HepG2 (cell line): ENCODE data around the gene TLR6. TPM values are rescaled to one million over a fixed set of nuclear protein-coding genes. Genes with fewer than 3 reads are reported as not detected.

Experiments used
- ELF3 ChIP-seq: IDR thresholded peaks from 2 replicates; pipeline ENCODE4 v1.6.1; 2016; ENCODE audit warnings: missing genetic modification reagents, missing compliant biosample characterization
- EP300 ChIP-seq, 3 experiments: sonication (generic) in 1 of 3; formaldehyde crosslinking in 1 of 3; IDR thresholded peaks; 2 replicates each; pipeline versions ENCODE4 v1.5.1 to v1.6.1; 2011 to 2020; ENCODE audit warnings: low read depth in 2 of 3, low read length in 2 of 3, borderline replicate concordance in 1 of 3, improper control_type of control experiment in 1 of 3, mild to moderate bottlenecking in 1 of 3, missing genetic modification reagents in 1 of 3, moderate library complexity in 1 of 3
- FOXK1 ChIP-seq: sonication (generic); formaldehyde crosslinking; IDR thresholded peaks from 2 replicates; pipeline ENCODE4 v1.4.0; 2020; ENCODE audit warnings: low read depth, missing genetic modification reagents, borderline replicate concordance
- HNRNPH1 ChIP-seq: fragments of 200-400 bp; formaldehyde crosslinking; optimal IDR thresholded peaks from 2 replicates; pipeline ENCODE3; 2017; ENCODE audit warnings: mild to moderate bottlenecking, low read depth, low read length
- MIXL1 ChIP-seq: IDR thresholded peaks from 2 replicates; pipeline ENCODE4 v1.6.1; 2016
- MZF1 ChIP-seq: sonication (generic); formaldehyde crosslinking; IDR thresholded peaks from 2 replicates; pipeline ENCODE4 v1.8.1; 2023; ENCODE audit warnings: mild to moderate bottlenecking, missing genetic modification reagents, borderline replicate concordance
- NCOR1 ChIP-seq: fragments of 200-600 bp; sonication (generic); IDR thresholded peaks from 2 replicates; pipeline ENCODE4 v1.7.0; 2017; ENCODE audit warnings: antibody characterized with exemption, low read length, borderline replicate concordance
- NFE2L2 ChIP-seq: fragments of 150-350 bp; IDR thresholded peaks from 2 replicates; pipeline ENCODE4 v1.6.1; 2014; ENCODE audit warnings: low read length
- PRPF4 ChIP-seq: fragments of 200-400 bp; formaldehyde crosslinking; IDR thresholded peaks from 2 replicates; pipeline ENCODE4 v1.6.1; 2016; ENCODE audit warnings: low read length, low read depth; ENCODE audit not compliant: poor library complexity, severe bottlenecking
- SOX13 ChIP-seq, 3 experiments: fragments of 450-650 bp in 1 of 3; sonication (generic) in 1 of 3; formaldehyde crosslinking in 1 of 3; IDR thresholded peaks in 2 of 3; conservative IDR thresholded peaks in 1 of 3; 2 replicates each; pipeline versions ENCODE4 v1.5.0 to v1.6.1; 2016 to 2020; ENCODE audit warnings: antibody characterized with exemption in 1 of 3, mild to moderate bottlenecking in 1 of 3, missing compliant biosample characterization in 1 of 3, missing genetic modification reagents in 1 of 3, moderate library complexity in 1 of 3
- SRSF1 ChIP-seq: fragments of 200-400 bp; formaldehyde crosslinking; optimal IDR thresholded peaks from 2 replicates; pipeline ENCODE3; 2017; ENCODE audit warnings: mild to moderate bottlenecking, low read depth, low read length, moderate library complexity
- U2AF1 ChIP-seq: fragments of 200-400 bp; formaldehyde crosslinking; optimal IDR thresholded peaks from 2 replicates; pipeline ENCODE3; 2017; ENCODE audit warnings: mild to moderate bottlenecking, low read depth, low read length
- YEATS4 ChIP-seq: sonication (generic); formaldehyde crosslinking; IDR thresholded peaks from 2 replicates; pipeline ENCODE4 v1.4.0; 2020; ENCODE audit warnings: missing genetic modification reagents, borderline replicate concordance
- ZNF256 ChIP-seq: sonication (generic); formaldehyde crosslinking; conservative IDR thresholded peaks from 2 replicates; pipeline ENCODE4 v1.4.0; 2020; ENCODE audit warnings: missing genetic modification reagents
- ZNF598 ChIP-seq: sonication (generic); formaldehyde crosslinking; IDR thresholded peaks from 2 replicates; pipeline ENCODE4 v1.5.1; 2020; ENCODE audit warnings: mild to moderate bottlenecking, missing genetic modification reagents, borderline replicate concordance
- polyA plus RNA-seq, 8 experiments: library from polyadenylated mRNA; depleted of rRNA in 3 of 8; stranded (reverse) in 7 of 8; unstranded in 1 of 8; fragments of >200 nt; fragmentation: Illumina TruSeq in 4 of 8; extraction: Trizol in 4 of 8; gene quantifications; 2 replicates each; pipeline versions ENCODE4 v1.2.1 to v1.2.3, GENCODE V29; 2011 to 2016; ENCODE audit warnings: low read depth in 4 of 8, missing spikeins in 1 of 8, mixed read lengths in 1 of 8; ENCODE audit not compliant: insufficient read depth in 1 of 8
- total RNA-seq, 5 experiments: library from RNA; depleted of rRNA; stranded (reverse); fragments of >200 nt; fragmentation: Illumina TruSeq; extraction: Trizol; gene quantifications; 2 replicates each; pipeline ENCODE4 v1.2.3, GENCODE V29; 2016; ENCODE audit warnings: low read depth in 1 of 5
- TF ChIP-seq, protein P1 (sequence below), 2 experiments: sonication (generic) in 1 of 2; formaldehyde crosslinking in 1 of 2; IDR thresholded peaks; 2 replicates each; pipeline versions ENCODE4 v1.4.0 to v1.6.1; 2016 to 2020; ENCODE audit warnings: borderline replicate concordance in 1 of 2, low read depth in 1 of 2, mild to moderate bottlenecking in 1 of 2, missing genetic modification reagents in 1 of 2
- TF ChIP-seq, protein P2 (sequence below): sonication (generic); formaldehyde crosslinking; IDR thresholded peaks from 2 replicates; pipeline ENCODE4 v1.4.0; 2020; ENCODE audit warnings: missing genetic modification reagents
- TF ChIP-seq, protein P3 (sequence below): IDR thresholded peaks from 2 replicates; pipeline ENCODE4 v1.4.0; 2020; ENCODE audit warnings: mild to moderate bottlenecking, missing genetic modification reagents

The TLR6 gene
- total and polyA plus RNA-seq, 2 of the 13 experiments (the other 11 are each of a cell fraction or from before 2014, with no cell fraction given), result 0.33 to 0.71 TPM

DNA sequence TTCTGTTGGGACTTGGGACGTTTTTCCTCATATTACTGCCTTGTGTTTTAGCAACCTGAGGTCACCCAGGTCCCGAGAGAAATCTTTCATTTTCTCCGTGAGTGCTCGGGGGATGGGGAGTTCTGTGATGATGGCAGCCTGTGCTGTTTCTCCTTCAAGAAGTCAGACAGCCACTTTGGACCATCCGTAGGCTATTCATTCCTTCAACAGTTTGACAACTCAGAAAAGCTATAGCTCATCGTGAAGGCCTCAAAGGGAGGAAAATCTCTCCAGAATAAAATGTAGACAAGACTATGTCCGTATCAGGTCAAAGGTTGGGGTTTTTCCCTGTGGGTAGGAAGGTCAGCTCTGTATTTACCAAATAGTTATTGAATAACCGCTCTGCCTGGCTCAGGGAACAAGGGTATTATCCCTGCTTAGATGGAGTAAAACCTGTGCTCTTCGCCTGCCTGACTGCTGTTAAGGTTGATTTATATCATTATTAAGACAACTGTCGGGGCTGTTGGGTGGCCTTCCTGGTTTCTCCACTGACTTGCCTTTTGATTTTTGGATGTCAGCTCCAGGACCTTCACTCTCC is 47.6 kb upstream of the TLR6 start (continued):
- TF ChIP-seq, protein P1, sequence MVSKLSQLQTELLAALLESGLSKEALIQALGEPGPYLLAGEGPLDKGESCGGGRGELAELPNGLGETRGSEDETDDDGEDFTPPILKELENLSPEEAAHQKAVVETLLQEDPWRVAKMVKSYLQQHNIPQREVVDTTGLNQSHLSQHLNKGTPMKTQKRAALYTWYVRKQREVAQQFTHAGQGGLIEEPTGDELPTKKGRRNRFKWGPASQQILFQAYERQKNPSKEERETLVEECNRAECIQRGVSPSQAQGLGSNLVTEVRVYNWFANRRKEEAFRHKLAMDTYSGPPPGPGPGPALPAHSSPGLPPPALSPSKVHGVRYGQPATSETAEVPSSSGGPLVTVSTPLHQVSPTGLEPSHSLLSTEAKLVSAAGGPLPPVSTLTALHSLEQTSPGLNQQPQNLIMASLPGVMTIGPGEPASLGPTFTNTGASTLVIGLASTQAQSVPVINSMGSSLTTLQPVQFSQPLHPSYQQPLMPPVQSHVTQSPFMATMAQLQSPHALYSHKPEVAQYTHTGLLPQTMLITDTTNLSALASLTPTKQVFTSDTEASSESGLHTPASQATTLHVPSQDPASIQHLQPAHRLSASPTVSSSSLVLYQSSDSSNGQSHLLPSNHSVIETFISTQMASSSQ (IDR thresholded peaks at IDR 0.05; ENCODE audit: low read depth), result peak; percentile 94
- TF ChIP-seq, protein P1 (CRISPR knock-in tag; IDR thresholded peaks at IDR 0.05; ENCODE audit: borderline replicate concordance), result peak; percentile 97
- TF ChIP-seq ELF3 (peak; percentile 63; the same call in 1 of the 2 replicates), U2AF1 (no peak), EP300 (IDR thresholded peaks at IDR 0.05; ENCODE audit: low read depth in 2 of 2, low read length in 2 of 2) (peak in 1 of 2 experiments; percentile 75; a peak in 2 of 4 replicates), EP300 (CRISPR knock-in tag; IDR thresholded peaks at IDR 0.05; ENCODE audit: borderline replicate concordance) (0 out of 2 replicates have a peak, but pooled peaks have one; percentile 25), MIXL1 (peak; percentile 76), YEATS4 (CRISPR knock-in tag) (no peak), ZNF256 (no peak), PRPF4 (no peak), NCOR1 (peak; percentile 83; the same call in 1 of the 2 replicates), SOX13 (IDR thresholded peaks at IDR 0.05) (no peak), SOX13 (CRISPR knock-in tag; conservative IDR thresholded peaks at IDR 0.05 in 1 of 2, IDR thresholded peaks at IDR 0.05 in 1 of 2) (peak in 1 of 2 experiments; percentile 54; a peak in 2 of 4 replicates), SRSF1 (no peak), ZNF598 (CRISPR knock-in tag) (no peak), FOXK1 (CRISPR knock-in tag) (peak; percentile 47; the same call in 1 of the 2 replicates), MZF1 (CRISPR knock-in tag) (no peak), NFE2L2 (no peak), HNRNPH1 (no peak)
- TF ChIP-seq, protein P2, sequence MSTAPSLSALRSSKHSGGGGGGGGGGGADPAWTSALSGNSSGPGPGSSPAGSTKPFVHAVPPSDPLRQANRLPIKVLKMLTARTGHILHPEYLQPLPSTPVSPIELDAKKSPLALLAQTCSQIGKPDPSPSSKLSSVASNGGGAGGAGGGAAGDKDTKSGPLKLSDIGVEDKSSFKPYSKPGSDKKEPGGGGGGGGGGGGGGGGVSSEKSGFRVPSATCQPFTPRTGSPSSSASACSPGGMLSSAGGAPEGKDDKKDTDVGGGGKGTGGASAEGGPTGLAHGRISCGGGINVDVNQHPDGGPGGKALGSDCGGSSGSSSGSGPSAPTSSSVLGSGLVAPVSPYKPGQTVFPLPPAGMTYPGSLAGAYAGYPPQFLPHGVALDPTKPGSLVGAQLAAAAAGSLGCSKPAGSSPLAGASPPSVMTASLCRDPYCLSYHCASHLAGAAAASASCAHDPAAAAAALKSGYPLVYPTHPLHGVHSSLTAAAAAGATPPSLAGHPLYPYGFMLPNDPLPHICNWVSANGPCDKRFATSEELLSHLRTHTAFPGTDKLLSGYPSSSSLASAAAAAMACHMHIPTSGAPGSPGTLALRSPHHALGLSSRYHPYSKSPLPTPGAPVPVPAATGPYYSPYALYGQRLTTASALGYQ (CRISPR knock-in tag), result no peak
- TF ChIP-seq, protein P3, sequence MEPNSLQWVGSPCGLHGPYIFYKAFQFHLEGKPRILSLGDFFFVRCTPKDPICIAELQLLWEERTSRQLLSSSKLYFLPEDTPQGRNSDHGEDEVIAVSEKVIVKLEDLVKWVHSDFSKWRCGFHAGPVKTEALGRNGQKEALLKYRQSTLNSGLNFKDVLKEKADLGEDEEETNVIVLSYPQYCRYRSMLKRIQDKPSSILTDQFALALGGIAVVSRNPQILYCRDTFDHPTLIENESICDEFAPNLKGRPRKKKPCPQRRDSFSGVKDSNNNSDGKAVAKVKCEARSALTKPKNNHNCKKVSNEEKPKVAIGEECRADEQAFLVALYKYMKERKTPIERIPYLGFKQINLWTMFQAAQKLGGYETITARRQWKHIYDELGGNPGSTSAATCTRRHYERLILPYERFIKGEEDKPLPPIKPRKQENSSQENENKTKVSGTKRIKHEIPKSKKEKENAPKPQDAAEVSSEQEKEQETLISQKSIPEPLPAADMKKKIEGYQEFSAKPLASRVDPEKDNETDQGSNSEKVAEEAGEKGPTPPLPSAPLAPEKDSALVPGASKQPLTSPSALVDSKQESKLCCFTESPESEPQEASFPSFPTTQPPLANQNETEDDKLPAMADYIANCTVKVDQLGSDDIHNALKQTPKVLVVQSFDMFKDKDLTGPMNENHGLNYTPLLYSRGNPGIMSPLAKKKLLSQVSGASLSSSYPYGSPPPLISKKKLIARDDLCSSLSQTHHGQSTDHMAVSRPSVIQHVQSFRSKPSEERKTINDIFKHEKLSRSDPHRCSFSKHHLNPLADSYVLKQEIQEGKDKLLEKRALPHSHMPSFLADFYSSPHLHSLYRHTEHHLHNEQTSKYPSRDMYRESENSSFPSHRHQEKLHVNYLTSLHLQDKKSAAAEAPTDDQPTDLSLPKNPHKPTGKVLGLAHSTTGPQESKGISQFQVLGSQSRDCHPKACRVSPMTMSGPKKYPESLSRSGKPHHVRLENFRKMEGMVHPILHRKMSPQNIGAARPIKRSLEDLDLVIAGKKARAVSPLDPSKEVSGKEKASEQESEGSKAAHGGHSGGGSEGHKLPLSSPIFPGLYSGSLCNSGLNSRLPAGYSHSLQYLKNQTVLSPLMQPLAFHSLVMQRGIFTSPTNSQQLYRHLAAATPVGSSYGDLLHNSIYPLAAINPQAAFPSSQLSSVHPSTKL (CRISPR knock-in tag), result peak; percentile 85
